Choroid plexus epithelial cell (primary cell): Measurements from ENCODE around the gene CBX5.
"Not testable (repeated sequence)": the region's sequence is repeated elsewhere in the genome, so short reads cannot be mapped to it uniquely, and the experiment has no call there.

Source experiments
- DNase-seq: peaks from one replicate; pipeline ENCODE4 v3.0.0-alpha.2; 2010; ENCODE audit warnings: low read depth
- H3K4me3 ChIP-seq: 2 replicates; pipeline ENCODE4 v1.5.1; 2011; ENCODE audit warnings: low read depth, mild to moderate bottlenecking, control low read depth, low read length, moderate library complexity
- TF ChIP-seq, protein P1 (sequence below): conservative IDR thresholded peaks from 2 replicates; pipeline ENCODE4 v1.5.1; 2011; ENCODE audit warnings: low read depth, mild to moderate bottlenecking, control low read depth, inconsistent platforms, low read length, moderate library complexity

The CBX5 gene

DNA sequence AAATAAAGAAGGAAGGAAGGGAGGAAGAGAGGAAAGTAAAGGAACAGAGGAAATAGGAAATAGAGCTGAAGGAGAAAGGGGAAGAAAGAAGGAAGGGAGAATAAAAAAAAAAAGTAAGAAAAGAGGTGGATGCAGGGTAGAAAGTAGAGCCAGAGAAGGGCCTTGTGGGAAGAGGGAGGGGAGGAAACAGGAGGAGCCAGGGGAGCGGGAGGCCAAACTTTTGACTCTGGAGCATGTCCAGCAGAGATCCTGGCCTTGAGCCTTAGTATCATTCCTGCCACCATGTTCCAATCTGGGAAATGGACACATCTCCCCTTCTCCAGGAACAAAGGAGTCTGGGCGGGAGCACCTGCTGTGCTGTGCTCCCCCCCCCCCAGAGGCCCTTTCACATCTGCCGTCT is 80.0 kb downstream of the CBX5 start:
- TF ChIP-seq, protein P1, sequence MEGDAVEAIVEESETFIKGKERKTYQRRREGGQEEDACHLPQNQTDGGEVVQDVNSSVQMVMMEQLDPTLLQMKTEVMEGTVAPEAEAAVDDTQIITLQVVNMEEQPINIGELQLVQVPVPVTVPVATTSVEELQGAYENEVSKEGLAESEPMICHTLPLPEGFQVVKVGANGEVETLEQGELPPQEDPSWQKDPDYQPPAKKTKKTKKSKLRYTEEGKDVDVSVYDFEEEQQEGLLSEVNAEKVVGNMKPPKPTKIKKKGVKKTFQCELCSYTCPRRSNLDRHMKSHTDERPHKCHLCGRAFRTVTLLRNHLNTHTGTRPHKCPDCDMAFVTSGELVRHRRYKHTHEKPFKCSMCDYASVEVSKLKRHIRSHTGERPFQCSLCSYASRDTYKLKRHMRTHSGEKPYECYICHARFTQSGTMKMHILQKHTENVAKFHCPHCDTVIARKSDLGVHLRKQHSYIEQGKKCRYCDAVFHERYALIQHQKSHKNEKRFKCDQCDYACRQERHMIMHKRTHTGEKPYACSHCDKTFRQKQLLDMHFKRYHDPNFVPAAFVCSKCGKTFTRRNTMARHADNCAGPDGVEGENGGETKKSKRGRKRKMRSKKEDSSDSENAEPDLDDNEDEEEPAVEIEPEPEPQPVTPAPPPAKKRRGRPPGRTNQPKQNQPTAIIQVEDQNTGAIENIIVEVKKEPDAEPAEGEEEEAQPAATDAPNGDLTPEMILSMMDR: no peak
- DNase-seq: no peak
- H3K4me3 ChIP-seq: no peak overlapping the region

DNA sequence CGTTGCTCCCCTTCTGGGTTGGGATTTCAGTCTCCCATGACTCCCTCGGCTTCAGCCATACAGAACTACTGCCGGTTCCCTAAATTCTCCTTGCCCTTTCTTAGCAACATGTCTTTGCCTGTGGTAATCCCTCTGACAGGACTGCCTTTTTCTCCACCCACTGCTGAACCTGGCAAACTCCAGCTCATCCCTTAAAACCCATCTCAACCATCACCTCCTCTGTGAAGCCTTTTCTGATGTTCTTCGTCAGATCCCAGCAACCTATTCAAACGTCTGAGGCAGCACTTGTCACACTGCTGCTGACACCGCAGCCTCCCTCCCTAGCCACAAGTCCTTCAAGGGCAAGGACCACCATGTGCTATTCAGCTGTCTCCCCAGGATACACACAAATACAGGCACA is 80.9 kb downstream of the CBX5 start:
- DNase-seq: no peak
- TF ChIP-seq, protein P1: no peak
- no peak overlapping the region for H3K4me3 ChIP-seq

DNA sequence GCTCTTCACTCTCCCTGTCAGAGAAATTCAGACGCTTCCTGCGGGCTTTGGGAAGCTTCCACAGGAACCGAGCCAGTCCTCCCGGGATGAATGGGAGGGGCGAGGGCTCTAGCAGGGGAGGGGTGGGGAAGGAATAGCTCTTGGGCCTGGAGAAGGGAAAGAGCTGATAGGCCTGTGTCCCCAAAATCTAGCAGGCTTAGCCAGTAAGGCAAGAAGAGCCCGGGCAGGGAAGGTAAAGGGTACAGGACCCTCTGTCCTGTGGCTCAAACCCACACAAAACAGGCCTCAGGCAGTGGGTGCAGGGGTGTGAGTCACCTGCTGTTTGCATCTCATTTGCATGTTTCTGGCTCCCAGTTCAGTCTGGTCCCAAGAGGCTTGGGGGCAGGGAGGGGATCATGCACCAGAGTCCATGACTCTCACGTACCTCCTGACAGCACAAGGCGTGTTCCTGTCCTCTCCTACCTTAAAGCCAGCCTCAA is 82.5 kb downstream of the CBX5 start:
- TF ChIP-seq, protein P1: no peak
- H3K4me3 ChIP-seq: no peak overlapping the region
- DNase-seq: no peak

DNA sequence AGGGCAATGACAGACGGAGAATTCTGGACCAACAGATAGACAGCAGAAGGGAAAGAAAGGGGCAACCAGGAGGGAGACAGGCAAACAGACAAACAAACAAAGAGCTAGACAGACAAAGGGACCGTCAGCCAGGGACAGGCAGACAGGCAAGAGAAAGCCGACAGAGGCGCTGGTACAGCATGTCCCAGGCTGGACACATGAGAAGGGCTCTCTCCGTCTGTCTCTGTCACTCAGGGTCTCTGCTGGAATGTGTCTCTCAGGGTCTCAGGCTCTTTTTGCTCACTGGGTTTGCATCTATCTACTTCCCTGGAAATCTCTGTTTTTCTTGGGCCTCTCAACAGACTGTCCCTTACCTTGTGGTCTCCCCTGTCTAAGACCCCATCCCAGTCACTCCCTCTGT is 82.9 kb downstream of the CBX5 start:
- DNase-seq: no peak
- H3K4me3 ChIP-seq: no peak overlapping the region
- TF ChIP-seq, protein P1: no peak

DNA sequence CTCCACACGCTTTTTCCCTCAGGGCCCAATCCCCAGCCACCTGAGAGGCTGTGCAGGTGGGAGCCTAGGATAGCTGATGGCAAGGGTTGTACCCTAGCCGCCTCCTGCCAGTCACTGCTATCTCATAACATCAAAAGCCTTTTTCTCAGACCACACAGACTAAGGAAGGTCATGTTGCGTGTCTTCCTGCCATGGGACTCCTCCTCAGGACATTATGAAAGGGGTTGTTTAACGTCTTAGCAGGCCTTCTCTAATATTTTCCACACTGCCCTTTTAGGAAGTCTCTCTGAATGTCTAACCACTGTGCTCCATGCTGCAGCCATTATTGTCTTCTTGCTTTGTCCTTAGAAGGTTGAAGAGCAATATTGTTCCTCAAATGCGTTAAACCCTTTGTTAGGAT is 83.5 kb downstream of the CBX5 start:
- DNase-seq: no peak
- TF ChIP-seq, protein P1: no peak
- H3K4me3 ChIP-seq: no peak overlapping the region

DNA sequence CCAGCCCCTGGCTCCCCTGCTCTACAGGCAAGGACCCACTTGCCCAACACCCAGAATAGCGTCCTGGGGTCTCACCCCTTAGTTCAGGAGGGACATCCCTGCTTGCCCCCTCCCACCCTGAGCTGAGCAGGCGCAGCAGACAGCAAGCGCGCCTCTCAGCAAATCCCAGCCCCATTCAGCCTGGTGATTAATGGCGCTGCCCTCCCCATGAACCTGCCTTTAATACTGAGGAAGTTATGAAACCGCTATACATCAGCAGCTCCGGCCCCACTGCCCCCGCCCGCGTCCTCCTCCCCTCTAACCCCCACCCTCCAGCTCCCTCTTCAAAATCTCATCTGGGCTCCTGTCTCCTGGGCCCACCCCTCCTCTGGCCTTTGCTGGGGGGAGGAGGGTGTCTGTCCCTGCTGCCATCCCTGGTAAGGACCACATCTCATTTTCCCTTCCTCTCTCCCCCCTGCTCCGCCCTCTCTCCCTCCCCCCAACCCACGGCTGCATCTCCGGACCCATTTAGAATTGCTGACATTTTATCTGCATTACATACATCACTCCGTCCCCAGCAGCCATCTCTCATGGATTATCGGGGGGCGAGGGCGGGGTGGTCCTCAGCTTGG is 84.1 kb downstream of the CBX5 start:
- DNase-seq: peak; percentile 74
- TF ChIP-seq, protein P1: no peak
- peak overlapping the region; percentile 29 for H3K4me3 ChIP-seq

DNA sequence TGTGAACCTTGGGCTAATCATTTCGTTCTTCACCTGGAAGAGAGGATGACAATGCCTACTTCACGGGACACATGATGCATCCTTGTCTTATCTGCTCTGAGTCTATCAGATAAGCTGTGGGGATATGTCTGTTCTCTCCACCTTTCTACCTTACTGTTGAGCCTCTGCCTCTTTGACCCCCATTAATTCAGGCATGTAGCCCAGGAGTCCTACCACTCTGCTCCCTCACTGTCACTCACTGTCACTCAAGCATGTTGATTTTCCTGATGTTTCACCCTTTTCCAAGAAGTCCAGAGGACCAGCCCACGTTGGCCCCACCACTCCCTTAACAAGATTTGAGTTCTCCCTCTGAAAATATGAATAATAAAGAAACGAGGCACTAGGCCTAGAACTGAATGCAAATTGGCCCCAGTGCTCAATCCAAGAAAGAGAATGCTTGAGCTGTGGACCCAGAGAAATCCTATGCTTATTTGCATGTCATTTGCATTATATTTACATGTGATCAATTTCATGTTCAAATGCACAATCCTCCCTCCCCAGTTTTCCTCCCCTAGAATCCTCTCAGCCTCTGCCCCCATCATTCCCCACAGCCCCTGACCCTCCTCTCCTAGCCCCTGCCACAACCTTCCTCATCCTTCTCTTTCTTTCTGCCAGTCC is 84.7 kb downstream of the CBX5 start:
- H3K4me3 ChIP-seq: no peak overlapping the region
- no peak for DNase-seq
- TF ChIP-seq, protein P1: no peak

DNA sequence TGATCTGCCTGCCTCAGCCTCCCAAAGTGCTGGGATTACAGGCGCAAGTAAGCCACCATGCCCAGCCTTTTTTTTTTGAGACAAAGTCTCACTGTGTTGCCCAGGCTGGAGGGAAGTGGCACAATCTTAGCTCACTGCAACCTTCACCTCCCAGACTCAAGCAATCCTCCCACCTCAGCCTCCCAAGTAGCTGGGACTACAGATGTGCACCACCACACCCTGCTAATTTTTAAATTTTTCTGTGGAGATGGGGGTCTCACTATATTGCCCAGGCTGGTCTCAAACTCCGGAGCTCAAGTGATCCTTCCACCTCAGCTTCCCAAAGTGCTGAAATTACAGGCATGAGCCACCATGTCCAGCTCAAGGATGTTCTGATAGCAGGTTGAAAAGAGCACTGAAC is 85.3 kb downstream of the CBX5 start:
- not testable (repeated sequence) for H3K4me3 ChIP-seq, DNase-seq
